Activated gamma-delta T cell (primary cell): ENCODE results near the gene PTGFRN.
"Not testable (repeated sequence)": the region's sequence is repeated elsewhere in the genome, so short reads cannot be mapped to it uniquely, and the experiment has no call there.

ENCODE experiments used
- DNase-seq: peaks from one replicate; lab custom pipeline; 2025; lab: John Stamatoyannopoulos, UW
- total RNA-seq, 2 donors: gene quantifications; one replicate each; lab custom pipeline; 2026; lab: John Stamatoyannopoulos, UW

The PTGFRN gene
- 0.26 to 1.5 reads per million in 2 donors for total RNA-seq

GRCh38 chr1:116909512-116910378 lies at the start of gene PTGFRN:
TSS of gene PTGFRN (plus strand) at chr1:116909916. CDS start at chr1:116910204, 288 bp downstream.
- DNase-seq: no peak

- DNase-seq: not testable (repeated sequence)
Observed at GRCh38 chr1:116860167-116860566, 49.5 kb upstream of the PTGFRN start.

- no peak for DNase-seq
Observed at GRCh38 chr1:116861137-116861536, 48.6 kb upstream of the PTGFRN start.

- DNase-seq: not testable (repeated sequence)
Observed at GRCh38 chr1:116863031-116863430, 46.7 kb upstream of the PTGFRN start.

GRCh38 chr1:116866478-116866877 lies 43.2 kb upstream of the PTGFRN start:
- not testable (repeated sequence) for DNase-seq

- DNase-seq: no peak
Observed at GRCh38 chr1:116868385-116868784, 41.3 kb upstream of the PTGFRN start.

- no peak for DNase-seq
Observed at GRCh38 chr1:116869611-116870010, 40.1 kb upstream of the PTGFRN start.

- no peak for DNase-seq
Observed at GRCh38 chr1:116870300-116870699, 39.4 kb upstream of the PTGFRN start.

- DNase-seq: no peak
Observed at GRCh38 chr1:116871779-116872146, 38.0 kb upstream of the PTGFRN start.

- no peak for DNase-seq
Observed at GRCh38 chr1:116873680-116874271, 35.9 kb upstream of the PTGFRN start.

GRCh38 chr1:116874733-116875249 lies 34.9 kb upstream of the PTGFRN start:
- no peak for DNase-seq

- no peak for DNase-seq
Observed at GRCh38 chr1:116875391-116875790, 34.3 kb upstream of the PTGFRN start.

- DNase-seq: not testable (repeated sequence)
Observed at GRCh38 chr1:116875946-116876345, 33.8 kb upstream of the PTGFRN start.

- DNase-seq: no peak
Observed at GRCh38 chr1:116877141-116877818, 32.4 kb upstream of the PTGFRN start.

- DNase-seq: no peak
Observed at GRCh38 chr1:116878804-116879477, 30.8 kb upstream of the PTGFRN start.

GRCh38 chr1:116879478-116880133 lies 30.1 kb upstream of the PTGFRN start:
- DNase-seq: no peak

- no peak for DNase-seq
Observed at GRCh38 chr1:116880917-116881316, 28.8 kb upstream of the PTGFRN start.

- DNase-seq: no peak
Observed at GRCh38 chr1:116881879-116882520, 27.7 kb upstream of the PTGFRN start.

GRCh38 chr1:116882866-116883265 lies 26.9 kb upstream of the PTGFRN start:
- DNase-seq: no peak

GRCh38 chr1:116886291-116886878 lies 23.3 kb upstream of the PTGFRN start:
- no peak for DNase-seq
